ENCODE data around the gene TBCK.

The TBCK gene

GRCh38 chr4:106092361-106093040 lies 223.5 kb downstream of the TBCK start:
- no peak overlapping the region for H3K27ac Mint-ChIP-seq
- DNase-seq (no peak), ATAC-seq (replicated peaks) (no peak)
- no peak overlapping the region for H3K4me3 Mint-ChIP-seq
- peaks cover 3 to 18% of the 10 kb centered on the region in 2 donors for H3K9me3 Mint-ChIP-seq
- no peaks in the 10 kb centered on the region for H3K4me1 Mint-ChIP-seq (ENCODE audit: low read depth in 2 of 2)
- H3K36me3 Mint-ChIP-seq (ENCODE audit: insufficient read depth) = peaks cover 4% of the 10 kb centered on the region
- no peaks in the 10 kb centered on the region for H3K27me3 Mint-ChIP-seq

- no peak for DNase-seq
- no peak overlapping the region for H3K27ac Mint-ChIP-seq
- H3K4me3 Mint-ChIP-seq = no peak overlapping the region
- peaks cover 4% of the 10 kb centered on the region for H3K36me3 Mint-ChIP-seq (ENCODE audit: insufficient read depth)
- no peak for ATAC-seq (replicated peaks)
- peaks cover 3 to 27% of the 10 kb centered on the region in 2 donors for H3K9me3 Mint-ChIP-seq
- no peaks in the 10 kb centered on the region for H3K27me3 Mint-ChIP-seq
- H3K4me1 Mint-ChIP-seq (ENCODE audit: low read depth in 2 of 2) = no peaks in the 10 kb centered on the region
Observed at GRCh38 chr4:106090826-106091225, 225.2 kb downstream of the TBCK start.

- Mint-ChIP-seq H3K9me3 (peaks cover 4 to 27% of the 10 kb centered on the region in 2 donors), H3K4me3 (no peak overlapping the region), H3K36me3 (ENCODE audit: insufficient read depth) (no peaks in the 10 kb centered on the region), H3K27ac (no peak overlapping the region), H3K4me1 (ENCODE audit: low read depth in 2 of 2) (no peaks in the 10 kb centered on the region), H3K27me3 (no peaks in the 10 kb centered on the region)
- no peak for ATAC-seq (replicated peaks)
- no peak for DNase-seq
Observed at GRCh38 chr4:106083065-106083464, 232.9 kb downstream of the TBCK start.

- Mint-ChIP-seq H3K4me1 (ENCODE audit: low read depth in 2 of 2) (no peaks in the 10 kb centered on the region), H3K36me3 (ENCODE audit: insufficient read depth) (no peaks in the 10 kb centered on the region)
Observed at GRCh38 chr4:106080376-106080775, 235.6 kb downstream of the TBCK start.

GRCh38 chr4:106079616-106080015 lies 236.4 kb downstream of the TBCK start:
- Mint-ChIP-seq H3K4me3 (no peak overlapping the region), H3K9me3 (peaks cover 8 to 31% of the 10 kb centered on the region in 2 donors), H3K36me3 (ENCODE audit: insufficient read depth) (no peaks in the 10 kb centered on the region), H3K27me3 (no peaks in the 10 kb centered on the region), H3K27ac (no peak overlapping the region), H3K4me1 (ENCODE audit: low read depth in 2 of 2) (no peaks in the 10 kb centered on the region)
- DNase-seq = no peak
- ATAC-seq (replicated peaks) = no peak

More at GRCh38 chr4:106080376-106080775, 235.6 kb downstream of the TBCK start:
- no peak for ATAC-seq (replicated peaks)
- Mint-ChIP-seq H3K27ac (no peak overlapping the region), H3K27me3 (no peaks in the 10 kb centered on the region), H3K4me3 (no peak overlapping the region), H3K9me3 (peaks cover 8 to 31% of the 10 kb centered on the region in 2 donors)
- DNase-seq = no peak

GRCh38 chr4:106065018-106065417 lies 251.0 kb downstream of the TBCK start:
- Mint-ChIP-seq H3K27me3 (no peaks in the 10 kb centered on the region), H3K27ac (no peak overlapping the region)
- no peak for ATAC-seq (replicated peaks)

GRCh38 chr4:106063009-106063408 lies 253.0 kb downstream of the TBCK start:
- H3K27ac Mint-ChIP-seq = no peak overlapping the region
- ATAC-seq (replicated peaks) = no peak

More at GRCh38 chr4:106065018-106065417, 251.0 kb downstream of the TBCK start:
- Mint-ChIP-seq H3K4me1 (ENCODE audit: low read depth in 2 of 2) (no peaks in the 10 kb centered on the region), H3K9me3 (peaks cover 0 to 1% of the 10 kb centered on the region in 2 donors), H3K36me3 (ENCODE audit: insufficient read depth) (no peaks in the 10 kb centered on the region), H3K4me3 (no peak overlapping the region)
- DNase-seq = no peak

GRCh38 chr4:106062452-106062875 lies 253.5 kb downstream of the TBCK start:
- ATAC-seq (replicated peaks) (no peak), DNase-seq (no peak)
- Mint-ChIP-seq H3K27ac (no peak overlapping the region), H3K27me3 (no peaks in the 10 kb centered on the region), H3K4me1 (ENCODE audit: low read depth in 2 of 2) (no peaks in the 10 kb centered on the region), H3K9me3 (no peaks in the 10 kb centered on the region), H3K4me3 (no peak overlapping the region), H3K36me3 (ENCODE audit: insufficient read depth) (no peaks in the 10 kb centered on the region)

More at GRCh38 chr4:106063009-106063408, 253.0 kb downstream of the TBCK start:
- no peaks in the 10 kb centered on the region for H3K9me3 Mint-ChIP-seq
- no peaks in the 10 kb centered on the region for H3K27me3 Mint-ChIP-seq
- no peaks in the 10 kb centered on the region for H3K36me3 Mint-ChIP-seq (ENCODE audit: insufficient read depth)
- DNase-seq = no peak
- no peak overlapping the region for H3K4me3 Mint-ChIP-seq
- no peaks in the 10 kb centered on the region for H3K4me1 Mint-ChIP-seq (ENCODE audit: low read depth in 2 of 2)

- no peaks in the 10 kb centered on the region for H3K4me1 Mint-ChIP-seq (ENCODE audit: low read depth in 2 of 2)
- H3K36me3 Mint-ChIP-seq (ENCODE audit: insufficient read depth) = no peaks in the 10 kb centered on the region
- H3K9me3 Mint-ChIP-seq = no peaks in the 10 kb centered on the region
- no peaks in the 10 kb centered on the region for H3K27me3 Mint-ChIP-seq
- H3K27ac Mint-ChIP-seq = no peak overlapping the region
- DNase-seq (no peak), ATAC-seq (replicated peaks) (no peak)
- no peak overlapping the region for H3K4me3 Mint-ChIP-seq
Observed at GRCh38 chr4:106058921-106059320, 257.1 kb downstream of the TBCK start.

GRCh38 chr4:106056914-106057313 lies 259.1 kb downstream of the TBCK start:
- Mint-ChIP-seq H3K4me1 (ENCODE audit: low read depth in 2 of 2) (no peaks in the 10 kb centered on the region), H3K27ac (no peak overlapping the region), H3K4me3 (no peak overlapping the region), H3K9me3 (no peaks in the 10 kb centered on the region), H3K36me3 (ENCODE audit: insufficient read depth) (no peaks in the 10 kb centered on the region), H3K27me3 (no peaks in the 10 kb centered on the region)
- DNase-seq (no peak), ATAC-seq (replicated peaks) (no peak)

GRCh38 chr4:106051514-106051913 lies 264.5 kb downstream of the TBCK start:
- no peaks in the 10 kb centered on the region for H3K36me3 Mint-ChIP-seq (ENCODE audit: insufficient read depth)
- H3K4me3 Mint-ChIP-seq = no peak overlapping the region
- DNase-seq = no peak

GRCh38 chr4:106049490-106049889 lies 266.5 kb downstream of the TBCK start:
- no peaks in the 10 kb centered on the region for H3K4me1 Mint-ChIP-seq (ENCODE audit: low read depth in 2 of 2)
- no peaks in the 10 kb centered on the region for H3K9me3 Mint-ChIP-seq
- no peaks in the 10 kb centered on the region for H3K36me3 Mint-ChIP-seq (ENCODE audit: insufficient read depth)
- no peak for ATAC-seq (replicated peaks)
- no peaks in the 10 kb centered on the region for H3K27me3 Mint-ChIP-seq
- H3K27ac Mint-ChIP-seq = no peak overlapping the region
- H3K4me3 Mint-ChIP-seq = no peak overlapping the region
- DNase-seq = no peak

More at GRCh38 chr4:106051514-106051913, 264.5 kb downstream of the TBCK start:
- Mint-ChIP-seq H3K4me1 (ENCODE audit: low read depth in 2 of 2) (no peaks in the 10 kb centered on the region), H3K27me3 (no peaks in the 10 kb centered on the region), H3K27ac (no peak overlapping the region), H3K9me3 (no peaks in the 10 kb centered on the region)
- ATAC-seq (replicated peaks) = no peak

GRCh38 chr4:106048250-106048971 lies 267.6 kb downstream of the TBCK start:
- no peak for DNase-seq

GRCh38 chr4:106046083-106046482 lies 269.9 kb downstream of the TBCK start:
- DNase-seq = no peak
- no peaks in the 10 kb centered on the region for H3K4me1 Mint-ChIP-seq (ENCODE audit: low read depth in 2 of 2)
- no peaks in the 10 kb centered on the region for H3K9me3 Mint-ChIP-seq
- no peaks in the 10 kb centered on the region for H3K36me3 Mint-ChIP-seq (ENCODE audit: insufficient read depth)
- ATAC-seq (replicated peaks) = no peak
- H3K4me3 Mint-ChIP-seq = no peak overlapping the region
- H3K27ac Mint-ChIP-seq = no peak overlapping the region
- H3K27me3 Mint-ChIP-seq = no peaks in the 10 kb centered on the region

More at GRCh38 chr4:106048250-106048971, 267.6 kb downstream of the TBCK start:
- H3K4me3 Mint-ChIP-seq = no peak overlapping the region
- H3K27me3 Mint-ChIP-seq = no peaks in the 10 kb centered on the region
- H3K36me3 Mint-ChIP-seq (ENCODE audit: insufficient read depth) = no peaks in the 10 kb centered on the region
- no peaks in the 10 kb centered on the region for H3K4me1 Mint-ChIP-seq (ENCODE audit: low read depth in 2 of 2)
- no peak overlapping the region for H3K27ac Mint-ChIP-seq
- no peaks in the 10 kb centered on the region for H3K9me3 Mint-ChIP-seq
- no peak for ATAC-seq (replicated peaks)

All from effector memory CD8-positive, alpha-beta T cell (primary cell).